Esophagus squamous epithelium (tissue), 4 donors: Measurements from ENCODE around the gene WHRN.

Experiments used
- CTCF ChIP-seq, 6 experiments: fragments of 450-650 bp in 4 of 6; fragments of 200-600 bp in 2 of 6; sonication (generic) in 2 of 6; IDR thresholded peaks; one replicate each; pipeline ENCODE4 v1.5.1; 2016 to 2019; ENCODE audit warnings: antibody characterized with exemption in 6 of 6, mild to moderate bottlenecking in 4 of 6, moderate library complexity in 4 of 6
- POLR2A ChIP-seq, 4 donors: fragments of 450-650 bp; IDR thresholded peaks; one replicate each; pipeline ENCODE4 v1.6.1; 2017; ENCODE audit warnings: antibody characterized with exemption in 4 of 4, mild to moderate bottlenecking in 4 of 4, moderate library complexity in 3 of 4

DNA sequence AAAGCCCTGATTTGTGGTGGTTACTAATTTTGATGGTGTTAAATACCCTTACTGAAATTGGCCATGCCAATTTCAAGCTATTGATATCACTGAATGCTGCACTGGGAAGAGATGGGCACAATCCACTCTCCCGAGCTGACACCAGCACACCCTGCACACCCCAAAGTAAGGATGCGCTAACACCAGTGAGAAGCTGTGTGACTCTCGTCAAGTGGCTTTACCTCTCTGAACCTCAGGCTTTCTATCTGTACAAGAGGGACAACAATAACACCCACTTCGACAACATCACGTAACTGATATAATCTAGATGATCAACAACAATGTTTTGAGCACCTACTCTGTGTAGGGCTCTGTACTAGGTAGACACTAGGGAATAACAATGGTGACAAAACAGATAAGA is 109.5 kb downstream of the WHRN start:
- no peak for TF ChIP-seq POLR2A (IDR thresholded peaks at IDR 0.05)
- no peak for TF ChIP-seq CTCF (IDR thresholded peaks at IDR 0.05)
